GM23248 (cell line): ENCODE data around the gene HNRNPUL2.

Experiments
- EZH2 ChIP-seq: fragments of 200-600 bp; sonication (generic); IDR thresholded peaks from 2 replicates; pipeline ENCODE4 v1.6.1; 2018; ENCODE audit warnings: antibody characterized with exemption, mild to moderate bottlenecking; ENCODE audit not compliant: insufficient read depth, poor library complexity, severe bottlenecking
- EZH2phosphoT487 ChIP-seq: fragments of 200-600 bp; sonication (generic); IDR thresholded peaks from 2 replicates; pipeline ENCODE4 v1.6.1; 2018; ENCODE audit warnings: antibody characterized with exemption, moderate library complexity, mild to moderate bottlenecking, low read depth; ENCODE audit not compliant: insufficient read depth

- TF ChIP-seq EZH2phosphoT487 (no peak), EZH2 (no peak)
Observed at GRCh38 chr11:62669420-62670161, 57.7 kb downstream of the HNRNPUL2 start.
